Measurements from ENCODE around the gene TEX261. TPM values are rescaled to one million over a fixed set of nuclear protein-coding genes. Genes with fewer than 3 reads are reported as not detected.
A peak's percentile ranks its signal among the peaks of the same experiment; 100 is the strongest.

The TEX261 gene
- total and polyA plus RNA-seq, 2 of the 8 experiments (the other 6 are each of a cell fraction or from before 2014, with no cell fraction given): 25.2 to 30.1 TPM

DNA sequence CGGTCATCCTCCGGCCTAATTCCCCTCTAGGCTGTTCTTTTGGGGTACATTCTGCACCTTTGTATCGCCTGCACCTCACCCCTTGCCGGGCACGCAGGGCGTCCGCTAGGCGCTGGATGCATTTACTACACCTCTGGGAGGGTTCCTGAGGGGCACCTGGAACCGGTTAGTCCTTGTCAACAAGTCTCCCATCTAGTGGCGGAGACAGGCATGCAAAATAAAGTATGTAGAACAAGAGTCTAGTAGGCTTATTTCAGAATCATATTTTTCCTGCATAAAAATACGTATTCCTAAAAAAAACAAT lies 705 bp upstream of the TEX261 start:
- 7% methylated on average over 11 of the region's 11 CpGs; no CpG with 5 or more reads in 1 of the 2 experiments for WGBS, 2 experiments (ENCODE audit: extremely low coverage in 1 of 2, insufficient coverage in 1 of 2, insufficient read length in 1 of 2, insufficient replicate concordance in 2 of 2, low coverage in 1 of 2, low lambda C conversion rate in 2 of 2, missing lambda C conversion rate in 1 of 2)
- CTCF ChIA-PET (ENCODE audit: partially characterized antibody): no interaction called here
- H3K9ac ChIP-seq (replicated peaks in 1 of 4; ENCODE audit: extremely low read depth in 1 of 4, low read depth in 3 of 4, low read length in 3 of 4): peak overlapping the region in 2 of 4 experiments; percentile 10 to 25; a peak in 3 of 7 replicates

More for the DNA sequence above, 705 bp upstream of the TEX261 start:
- H3K4me2 ChIP-seq (ENCODE audit: insufficient read depth in 1 of 2, low read depth in 2 of 2, low read length in 2 of 2): peak overlapping the region; percentile 94 to 98
- H2AFZ ChIP-seq (ENCODE audit: low read length): peak overlapping the region; percentile 93
- peaks cover 11% of the 10 kb centered on the region for H3K23me2 ChIP-seq (ENCODE audit: low read depth, low read length)
- H3K23ac ChIP-seq (ENCODE audit: insufficient read length): no peak overlapping the region
- H2BK5ac ChIP-seq (ENCODE audit: low read depth, low read length): no peak overlapping the region
- H3K4me1 ChIP-seq (replicated peaks in 1 of 4; ENCODE audit: control insufficient read depth in 3 of 4, insufficient read depth in 4 of 4, low read length in 3 of 4): peaks cover 0 to 5% (median 3%) of the 10 kb centered on the region in 4 experiments; a peak in 3 of 7 replicates
- no peak overlapping the region for H4K5ac ChIP-seq (ENCODE audit: insufficient read length, low read depth, low read length)
- peaks cover 13% of the 10 kb centered on the region for H3K79me1 ChIP-seq (ENCODE audit: low read depth, low read length)
- H2BK20ac ChIP-seq (ENCODE audit: low read length): no peak overlapping the region
- no peak overlapping the region for H3K18ac ChIP-seq (ENCODE audit: extremely low read depth, low read length)
- peaks cover 3 to 18% of the 10 kb centered on the region in 2 experiments for H4K20me1 ChIP-seq (replicated peaks in 1 of 2; ENCODE audit: control insufficient read depth in 1 of 2, insufficient read depth in 2 of 2, low read length in 2 of 2)
- no peak overlapping the region for H2BK15ac ChIP-seq (ENCODE audit: low read length)
- H3K56ac ChIP-seq (replicated peaks; ENCODE audit: insufficient read length, low read depth, low read length): no peak overlapping the region
- H3K79me2 ChIP-seq (ENCODE audit: control insufficient read depth in 1 of 2, insufficient read depth in 2 of 2, low read length in 2 of 2): peaks cover 0 to 13% of the 10 kb centered on the region in 2 experiments; a peak in 2 of 4 replicates
- no peak overlapping the region for H3K27ac ChIP-seq (ENCODE audit: low read depth, low read length)
- H3K4ac ChIP-seq (replicated peaks; ENCODE audit: insufficient read length, low read depth, low read length): no peak overlapping the region
- no peak overlapping the region for H3K14ac ChIP-seq (ENCODE audit: insufficient read length)
- H2BK120ac ChIP-seq (replicated peaks; ENCODE audit: low read depth, low read length): no peak overlapping the region
- H2BK12ac ChIP-seq (ENCODE audit: low read depth, low read length): no peak overlapping the region
- POLR2A ChIA-PET (ENCODE audit: partially characterized antibody): no interaction called here
- no peaks in the 10 kb centered on the region for H3K9me3 ChIP-seq (ENCODE audit: insufficient read depth in 2 of 2, low read depth in 1 of 2, low read length in 1 of 2)
- H3K27me3 ChIP-seq (replicated peaks in 1 of 4; ENCODE audit: control insufficient read depth in 3 of 4, extremely low read depth in 1 of 4, insufficient read depth in 3 of 4, low read length in 3 of 4): peaks cover 0 to 7% (median 0%) of the 10 kb centered on the region in 4 experiments; a peak in 4 of 7 replicates
- TF ChIP-seq CBX5 (IDR thresholded peaks at IDR 0.05; ENCODE audit: low read depth, low read length): no peak
- no peak for TF ChIP-seq RXRA (IDR thresholded peaks at IDR 0.05; ENCODE audit: insufficient read depth, low read depth, low read length)
- no peak for TF ChIP-seq GTF2F1 (IDR thresholded peaks at IDR 0.05; ENCODE audit: borderline replicate concordance, low read depth, low read length)
- peak in 1 of 2 experiments; percentile 5; a peak in 1 of 4 replicates for TF ChIP-seq RAD21 (IDR thresholded peaks at IDR 0.05 in 1 of 2, conservative IDR thresholded peaks at IDR 0.05 in 1 of 2; ENCODE audit: low read depth in 2 of 2, low read length in 2 of 2)
- TF ChIP-seq CTCF (IDR thresholded peaks at IDR 0.05; ENCODE audit: control extremely low read depth in 1 of 3, insufficient read depth in 1 of 3, low read depth in 1 of 3, low read length in 3 of 3): peak; percentile 29 to 65 (median 52)
- peak; percentile 39 for TF ChIP-seq ASH2L (IDR thresholded peaks at IDR 0.05; ENCODE audit: low read length)
- 0 out of 2 replicates have a peak, but pooled peaks have one; percentile 10 for TF ChIP-seq RBBP5 (IDR thresholded peaks at IDR 0.05; ENCODE audit: borderline replicate concordance, low read depth, low read length)
- H2AK5ac ChIP-seq (ENCODE audit: low read depth, low read length): no peak overlapping the region
- FAIRE-seq: no peak
- H4K91ac ChIP-seq (replicated peaks; ENCODE audit: insufficient read length, low read length): no peak overlapping the region
- no peak for DNase-seq (ENCODE audit: low read depth in 1 of 2, low spot score in 2 of 2)
- H4K8ac ChIP-seq (ENCODE audit: extremely low read depth, insufficient read depth, low read length): no peak overlapping the region; the same call in 1 of the 2 replicates
- H3K4me3 ChIP-seq (ENCODE audit: extremely low read depth in 1 of 4, insufficient read depth in 2 of 4, low read depth in 3 of 4, low read length in 4 of 4): peak overlapping the region; percentile 71 to 90 (median 76)
- no peaks in the 10 kb centered on the region for H3K36me3 ChIP-seq (ENCODE audit: control insufficient read depth in 2 of 4, insufficient read depth in 4 of 4, low read length in 3 of 4)

Measured in H1 (cell line).